Vagina (tissue), 2 donors: Measurements from ENCODE around the gene AMBP. TPM values are rescaled to one million over a fixed set of nuclear protein-coding genes. Genes with fewer than 3 reads are reported as not detected.
A peak's percentile ranks its signal among the peaks of the same experiment; 100 is the strongest.

Experiments used
- DNase-seq, 2 donors: peaks; one replicate each; pipeline ENCODE4 v3.0.0-alpha.2; 2017; ENCODE audit errors: extremely low spot score in 2 of 2
- H3K27ac ChIP-seq: fragments of 200-600 bp; sonication (generic); one replicate; pipeline ENCODE4 v1.5.1; 2019
- H3K27me3 ChIP-seq: fragments of 200-600 bp; sonication (generic); one replicate; pipeline ENCODE4 v1.5.1; 2019
- H3K36me3 ChIP-seq, 2 donors: fragments of 200-600 bp; sonication (generic); one replicate each; pipeline ENCODE4 v1.5.1; 2017 to 2019
- H3K4me1 ChIP-seq: fragments of 200-600 bp; sonication (generic); one replicate; pipeline ENCODE4 v1.5.1; 2019
- H3K4me3 ChIP-seq, 2 donors: fragments of 200-600 bp; sonication (generic); 1 replicate in 1 of 2; 2 replicates in 1 of 2; pipeline ENCODE4 v1.5.1; 2016 to 2019
- H3K9me3 ChIP-seq: fragments of 200-600 bp; sonication (generic); one replicate; pipeline ENCODE4 v1.5.1; 2019
- POLR2A ChIP-seq, 2 donors: fragments of 450-650 bp; IDR thresholded peaks; one replicate each; pipeline ENCODE4 v1.6.1; 2017; ENCODE audit warnings: antibody characterized with exemption in 2 of 2, mild to moderate bottlenecking in 2 of 2, moderate library complexity in 2 of 2
- POLR2AphosphoS5 ChIP-seq, 2 donors: sonication (generic); formaldehyde crosslinking; IDR thresholded peaks; one replicate each; pipeline ENCODE4 v1.9.0; 2017; ENCODE audit warnings: antibody characterized with exemption in 2 of 2, mild to moderate bottlenecking in 2 of 2, low read depth in 1 of 2; ENCODE audit not compliant: insufficient read depth in 1 of 2
- intact Hi-C: fragments of 100-400 bp; cut with DNase I; formaldehyde crosslinking; loops from one replicate; pipeline ENCODE4 v1.15.1; 2023
- total RNA-seq: library from RNA; depleted of rRNA; stranded (reverse); fragments of >200 nt; gene quantifications from one replicate; pipeline ENCODE4 v1.2.3, GENCODE V29; 2016
- TF ChIP-seq, protein P1 (sequence below), 3 experiments: fragments of 450-650 bp in 2 of 3; fragments of 200-600 bp in 1 of 3; sonication (generic) in 1 of 3; IDR thresholded peaks; one replicate each; pipeline ENCODE4 v1.5.1; 2017 to 2019; ENCODE audit warnings: antibody characterized with exemption in 3 of 3, mild to moderate bottlenecking in 2 of 3, moderate library complexity in 2 of 3

The AMBP gene
- total RNA-seq, 1 donor from 2014 or later, result not detected

- H3K27ac ChIP-seq, result no peak overlapping the region
- no peaks in the 10 kb centered on the region for H3K9me3 ChIP-seq
- intact Hi-C loops, result no loop called here
- H3K36me3 ChIP-seq, result no peaks in the 10 kb centered on the region
- no peak for TF ChIP-seq POLR2AphosphoS5 (IDR thresholded peaks at IDR 0.05; ENCODE audit: insufficient read depth in 1 of 2, low read depth in 1 of 2)
- TF ChIP-seq, protein P1, sequence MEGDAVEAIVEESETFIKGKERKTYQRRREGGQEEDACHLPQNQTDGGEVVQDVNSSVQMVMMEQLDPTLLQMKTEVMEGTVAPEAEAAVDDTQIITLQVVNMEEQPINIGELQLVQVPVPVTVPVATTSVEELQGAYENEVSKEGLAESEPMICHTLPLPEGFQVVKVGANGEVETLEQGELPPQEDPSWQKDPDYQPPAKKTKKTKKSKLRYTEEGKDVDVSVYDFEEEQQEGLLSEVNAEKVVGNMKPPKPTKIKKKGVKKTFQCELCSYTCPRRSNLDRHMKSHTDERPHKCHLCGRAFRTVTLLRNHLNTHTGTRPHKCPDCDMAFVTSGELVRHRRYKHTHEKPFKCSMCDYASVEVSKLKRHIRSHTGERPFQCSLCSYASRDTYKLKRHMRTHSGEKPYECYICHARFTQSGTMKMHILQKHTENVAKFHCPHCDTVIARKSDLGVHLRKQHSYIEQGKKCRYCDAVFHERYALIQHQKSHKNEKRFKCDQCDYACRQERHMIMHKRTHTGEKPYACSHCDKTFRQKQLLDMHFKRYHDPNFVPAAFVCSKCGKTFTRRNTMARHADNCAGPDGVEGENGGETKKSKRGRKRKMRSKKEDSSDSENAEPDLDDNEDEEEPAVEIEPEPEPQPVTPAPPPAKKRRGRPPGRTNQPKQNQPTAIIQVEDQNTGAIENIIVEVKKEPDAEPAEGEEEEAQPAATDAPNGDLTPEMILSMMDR (IDR thresholded peaks at IDR 0.05), result no peak
- no peak for TF ChIP-seq POLR2A (IDR thresholded peaks at IDR 0.05)
- no peaks in the 10 kb centered on the region for H3K27me3 ChIP-seq
- H3K4me1 ChIP-seq, result peaks cover 11% of the 10 kb centered on the region
- no peak for DNase-seq
- no peak overlapping the region for H3K4me3 ChIP-seq
Measured at GRCh38 chr9:114116126-114116747, 38.1 kb upstream of the AMBP start.

DNA sequence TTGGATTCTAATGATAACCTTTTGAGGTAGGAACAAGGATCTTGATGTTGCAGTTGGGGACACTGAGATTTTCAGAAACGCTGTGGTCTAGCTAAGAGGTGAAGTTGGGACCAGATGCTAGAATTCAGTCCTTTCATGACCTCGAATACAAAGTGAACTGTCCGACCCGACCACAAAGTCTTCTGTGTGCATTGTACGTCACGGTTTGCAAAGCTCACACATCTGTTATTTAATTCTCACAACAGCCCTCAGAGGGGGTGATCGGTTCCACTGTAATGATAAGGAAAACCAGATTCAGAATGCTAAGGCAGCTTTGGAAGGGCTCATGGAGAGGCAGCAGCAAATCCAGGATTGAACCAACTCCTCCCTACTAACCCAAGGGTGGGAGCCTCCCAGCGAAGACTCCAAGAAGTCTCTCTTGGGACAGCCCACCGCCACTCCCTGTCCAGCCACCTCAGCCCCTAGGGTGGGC is 37.6 kb upstream of the AMBP start:
- intact Hi-C loops, result no loop called here
- DNase-seq, result no peak
- H3K27ac ChIP-seq, result no peak overlapping the region
- TF ChIP-seq POLR2AphosphoS5 (IDR thresholded peaks at IDR 0.05; ENCODE audit: insufficient read depth in 1 of 2, low read depth in 1 of 2) (no peak), POLR2A (IDR thresholded peaks at IDR 0.05) (no peak)
- TF ChIP-seq, protein P1 (IDR thresholded peaks at IDR 0.05), result no peak
- no peaks in the 10 kb centered on the region for H3K36me3 ChIP-seq
- no peaks in the 10 kb centered on the region for H3K9me3 ChIP-seq
- no peaks in the 10 kb centered on the region for H3K27me3 ChIP-seq
- H3K4me3 ChIP-seq, result no peak overlapping the region
- H3K4me1 ChIP-seq, result peaks cover 11% of the 10 kb centered on the region

DNA sequence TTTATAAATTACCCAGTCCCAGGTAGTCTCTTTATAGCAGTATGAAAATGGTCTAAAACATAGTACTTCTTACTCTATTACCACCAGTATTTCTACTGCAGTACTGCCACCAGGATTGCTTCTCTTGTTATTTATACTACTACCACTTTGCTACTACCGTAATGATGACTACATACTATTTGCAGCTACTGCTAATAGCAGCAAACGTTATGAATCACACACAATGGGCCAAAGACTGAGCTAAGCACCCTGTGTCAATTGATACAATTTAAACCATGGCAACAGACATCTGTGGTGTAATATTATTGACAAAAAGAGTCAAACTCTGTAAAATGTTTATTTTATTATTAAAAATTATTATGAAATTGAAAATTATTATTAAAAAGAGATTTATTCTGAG is 36.3 kb upstream of the AMBP start:
- no peak for TF ChIP-seq POLR2A (IDR thresholded peaks at IDR 0.05)
- TF ChIP-seq, protein P1 (IDR thresholded peaks at IDR 0.05), result no peak
- no peak for TF ChIP-seq POLR2AphosphoS5 (IDR thresholded peaks at IDR 0.05; ENCODE audit: insufficient read depth in 1 of 2, low read depth in 1 of 2)
- Histone ChIP-seq H3K9me3 (no peaks in the 10 kb centered on the region), H3K27me3 (no peaks in the 10 kb centered on the region), H3K27ac (no peak overlapping the region), H3K4me1 (peaks cover 11% of the 10 kb centered on the region), H3K4me3 (no peak overlapping the region), H3K36me3 (no peaks in the 10 kb centered on the region)
- DNase-seq, result no peak
- intact Hi-C loops, result no loop called here

GRCh38 chr9:114112778-114113584 is 34.9 kb upstream of the AMBP start:
- Histone ChIP-seq H3K9me3 (no peaks in the 10 kb centered on the region), H3K27ac (peak overlapping the region; percentile 24), H3K36me3 (no peaks in the 10 kb centered on the region), H3K4me3 (no peak overlapping the region), H3K27me3 (no peaks in the 10 kb centered on the region), H3K4me1 (peaks cover 11% of the 10 kb centered on the region)
- peak in 1 of 2 donors; percentile 97 for DNase-seq
- intact Hi-C loops, result no loop called here
- TF ChIP-seq POLR2AphosphoS5 (IDR thresholded peaks at IDR 0.05; ENCODE audit: insufficient read depth in 1 of 2, low read depth in 1 of 2) (peak; percentile 40 to 72), POLR2A (IDR thresholded peaks at IDR 0.05) (no peak)
- TF ChIP-seq, protein P1 (IDR thresholded peaks at IDR 0.05), result no peak

- intact Hi-C loops, result no loop called here
- no peak for DNase-seq
- H3K4me1 ChIP-seq, result peaks cover 11% of the 10 kb centered on the region
- TF ChIP-seq, protein P1 (IDR thresholded peaks at IDR 0.05), result no peak
- TF ChIP-seq POLR2A (IDR thresholded peaks at IDR 0.05), result no peak
- TF ChIP-seq POLR2AphosphoS5 (IDR thresholded peaks at IDR 0.05; ENCODE audit: insufficient read depth in 1 of 2, low read depth in 1 of 2), result no peak
- H3K36me3 ChIP-seq, result no peaks in the 10 kb centered on the region
- H3K27ac ChIP-seq, result peak overlapping the region; percentile 24
- no peak overlapping the region for H3K4me3 ChIP-seq
- H3K9me3 ChIP-seq, result no peaks in the 10 kb centered on the region
- H3K27me3 ChIP-seq, result no peaks in the 10 kb centered on the region
Measured at GRCh38 chr9:114112325-114112724, 34.2 kb upstream of the AMBP start.
